ENCODE results near the gene TUBGCP6.
A peak's percentile ranks its signal among the peaks of the same experiment; 100 is the strongest.
"Not testable (repeated sequence)": the region's sequence is repeated elsewhere in the genome, so short reads cannot be mapped to it uniquely, and the experiment has no call there.

Gene TUBGCP6

DNA sequence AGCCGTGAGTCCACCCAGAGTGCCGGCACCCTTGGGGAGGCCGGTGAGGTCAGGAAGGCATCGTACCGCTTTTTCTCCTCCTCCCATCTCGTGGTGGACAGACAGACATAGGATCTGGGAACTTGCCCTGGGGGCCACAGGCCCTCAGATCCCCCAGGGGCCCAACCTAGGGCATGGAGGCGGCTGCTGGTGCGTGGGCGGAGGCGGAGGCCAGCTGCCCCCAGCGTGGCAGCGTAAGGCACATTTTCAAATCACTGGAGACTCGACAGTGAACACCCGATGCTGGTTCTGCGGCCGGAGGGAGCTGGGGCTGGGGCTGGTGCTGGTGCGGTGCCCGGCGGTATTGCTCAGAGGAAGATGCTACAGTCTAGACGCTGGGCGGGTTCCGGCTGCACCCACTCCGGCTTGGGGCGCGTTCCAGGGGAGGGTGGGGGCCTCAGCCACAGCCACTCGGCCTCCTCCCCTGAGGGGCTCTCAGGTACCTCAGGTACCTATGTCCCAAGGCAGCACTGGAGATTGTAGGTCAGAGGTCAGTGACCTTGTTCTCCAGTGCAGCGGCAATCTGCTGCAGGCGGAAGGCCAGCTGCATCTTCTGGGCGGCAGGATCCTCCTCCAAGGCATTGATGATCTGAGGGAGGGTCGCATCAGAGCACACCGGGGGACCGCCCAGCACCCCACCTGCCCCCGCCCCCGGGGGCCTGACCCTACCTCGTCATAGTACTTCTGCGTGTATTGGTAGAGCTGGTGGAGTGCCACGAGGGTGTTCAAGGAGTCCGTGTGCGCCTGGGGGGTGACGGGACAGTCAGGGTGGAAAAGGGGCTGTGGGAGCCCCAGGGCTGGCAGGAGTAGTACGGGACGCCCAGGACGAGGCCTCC, 30.6 kb upstream of the TUBGCP6 start:
- no peaks in the 10 kb centered on the region for H3K36me3 ChIP-seq (ENCODE audit: insufficient read depth, low read length)

DNA sequence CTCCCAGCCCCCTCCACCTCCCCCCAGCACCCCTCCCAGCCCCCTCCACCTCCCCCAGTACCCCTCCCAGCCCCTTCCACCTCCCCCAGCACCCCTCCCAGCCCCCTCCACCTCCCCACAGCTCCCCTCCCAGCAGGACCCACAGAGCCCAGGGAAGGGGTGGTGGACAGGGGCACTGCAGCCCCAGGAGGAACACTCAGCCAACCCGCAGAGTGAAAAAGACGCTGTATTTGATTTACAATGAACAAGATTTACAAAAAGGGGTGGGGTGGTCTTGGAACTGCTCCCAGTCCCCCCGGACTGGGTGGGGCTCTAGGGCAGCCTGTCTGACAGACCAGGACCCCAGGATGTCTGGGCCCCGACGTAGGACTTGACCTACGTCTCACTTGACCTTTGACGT, 29.9 kb upstream of the TUBGCP6 start:
- H3K4me2 ChIP-seq (ENCODE audit: insufficient read depth, low read length): no peak overlapping the region
- no peak overlapping the region for H3K27ac ChIP-seq (ENCODE audit: low read length)
- H2AFZ ChIP-seq (ENCODE audit: low read depth, low read length): no peak overlapping the region
- ATAC-seq (ENCODE audit: insufficient read depth, low read depth) (no peak), DNase-seq (no peak)
- no peak overlapping the region for H3K4me3 ChIP-seq (ENCODE audit: low read depth in 1 of 2, low read length in 2 of 2)
- peaks cover 6% of the 10 kb centered on the region; the same call in 1 of the 2 replicates for H4K20me1 ChIP-seq (ENCODE audit: insufficient read depth, low read length)
- no peaks in the 10 kb centered on the region for H3K9me3 ChIP-seq (ENCODE audit: insufficient read depth, low read length, severe bottlenecking)
- no peaks in the 10 kb centered on the region for H3K79me2 ChIP-seq (ENCODE audit: insufficient read depth, low read length)
- peaks cover 15% of the 10 kb centered on the region for H3K27me3 ChIP-seq (ENCODE audit: insufficient read depth, low read length, poor library complexity)
- TF ChIP-seq, protein P1, sequence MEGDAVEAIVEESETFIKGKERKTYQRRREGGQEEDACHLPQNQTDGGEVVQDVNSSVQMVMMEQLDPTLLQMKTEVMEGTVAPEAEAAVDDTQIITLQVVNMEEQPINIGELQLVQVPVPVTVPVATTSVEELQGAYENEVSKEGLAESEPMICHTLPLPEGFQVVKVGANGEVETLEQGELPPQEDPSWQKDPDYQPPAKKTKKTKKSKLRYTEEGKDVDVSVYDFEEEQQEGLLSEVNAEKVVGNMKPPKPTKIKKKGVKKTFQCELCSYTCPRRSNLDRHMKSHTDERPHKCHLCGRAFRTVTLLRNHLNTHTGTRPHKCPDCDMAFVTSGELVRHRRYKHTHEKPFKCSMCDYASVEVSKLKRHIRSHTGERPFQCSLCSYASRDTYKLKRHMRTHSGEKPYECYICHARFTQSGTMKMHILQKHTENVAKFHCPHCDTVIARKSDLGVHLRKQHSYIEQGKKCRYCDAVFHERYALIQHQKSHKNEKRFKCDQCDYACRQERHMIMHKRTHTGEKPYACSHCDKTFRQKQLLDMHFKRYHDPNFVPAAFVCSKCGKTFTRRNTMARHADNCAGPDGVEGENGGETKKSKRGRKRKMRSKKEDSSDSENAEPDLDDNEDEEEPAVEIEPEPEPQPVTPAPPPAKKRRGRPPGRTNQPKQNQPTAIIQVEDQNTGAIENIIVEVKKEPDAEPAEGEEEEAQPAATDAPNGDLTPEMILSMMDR (IDR thresholded peaks at IDR 0.05; ENCODE audit: borderline replicate concordance, extremely low read depth, low read length, poor library complexity, severe bottlenecking): no peak
- no peak for TF ChIP-seq EZH2 (IDR thresholded peaks at IDR 0.05; ENCODE audit: borderline replicate concordance, low read depth, low read length, severe bottlenecking)
- no peak overlapping the region for H3K9ac ChIP-seq (ENCODE audit: low read depth, low read length)
- peaks cover 19% of the 10 kb centered on the region for H3K4me1 ChIP-seq (ENCODE audit: insufficient read depth, low read length)
- no peaks in the 10 kb centered on the region for H3K36me3 ChIP-seq (ENCODE audit: insufficient read depth, low read length)

More for the DNA sequence above, 30.6 kb upstream of the TUBGCP6 start:
- Histone ChIP-seq H3K4me1 (ENCODE audit: insufficient read depth, low read length) (peaks cover 17% of the 10 kb centered on the region), H3K27ac (ENCODE audit: low read length) (no peak overlapping the region), H2AFZ (ENCODE audit: low read depth, low read length) (no peak overlapping the region), H3K4me3 (ENCODE audit: low read depth in 1 of 2, low read length in 2 of 2) (no peak overlapping the region), H4K20me1 (ENCODE audit: insufficient read depth, low read length) (peaks cover 6% of the 10 kb centered on the region; the same call in 1 of the 2 replicates), H3K27me3 (ENCODE audit: insufficient read depth, low read length, poor library complexity) (peaks cover 15% of the 10 kb centered on the region), H3K4me2 (ENCODE audit: insufficient read depth, low read length) (no peak overlapping the region), H3K9me3 (ENCODE audit: insufficient read depth, low read length, severe bottlenecking) (no peaks in the 10 kb centered on the region), H3K79me2 (ENCODE audit: insufficient read depth, low read length) (no peaks in the 10 kb centered on the region), H3K9ac (ENCODE audit: low read depth, low read length) (no peak overlapping the region)
- no peak for DNase-seq
- no peak for TF ChIP-seq EZH2 (IDR thresholded peaks at IDR 0.05; ENCODE audit: borderline replicate concordance, low read depth, low read length, severe bottlenecking)
- TF ChIP-seq, protein P1 (IDR thresholded peaks at IDR 0.05; ENCODE audit: borderline replicate concordance, extremely low read depth, low read length, poor library complexity, severe bottlenecking): no peak
- ATAC-seq (ENCODE audit: insufficient read depth, low read depth): no peak

DNA sequence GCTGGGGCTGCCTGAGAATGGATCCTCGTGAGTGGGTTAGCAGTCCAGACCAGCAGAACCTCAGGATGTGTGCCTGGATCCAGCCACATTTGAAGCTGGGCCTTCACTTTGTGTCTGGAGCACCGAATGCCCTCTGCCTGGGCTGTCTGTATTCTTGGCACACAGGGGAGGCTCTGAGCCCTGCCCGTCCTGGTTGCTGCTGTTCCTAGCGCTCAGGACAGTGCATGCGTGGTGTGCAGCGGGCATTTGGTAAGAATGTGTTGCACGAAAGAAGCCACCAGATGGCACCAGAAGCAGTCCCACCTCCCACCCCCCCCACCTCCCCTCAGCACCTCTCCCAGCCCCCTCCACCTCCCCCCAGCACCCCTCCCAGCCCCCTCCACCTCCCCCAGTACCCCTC, 29.5 kb upstream of the TUBGCP6 start:
- Histone ChIP-seq H3K27ac (ENCODE audit: low read length) (no peak overlapping the region), H3K4me1 (ENCODE audit: insufficient read depth, low read length) (peaks cover 23% of the 10 kb centered on the region), H2AFZ (ENCODE audit: low read depth, low read length) (no peak overlapping the region), H4K20me1 (ENCODE audit: insufficient read depth, low read length) (peaks cover 6% of the 10 kb centered on the region; the same call in 1 of the 2 replicates), H3K36me3 (ENCODE audit: insufficient read depth, low read length) (no peaks in the 10 kb centered on the region), H3K4me3 (ENCODE audit: low read depth in 1 of 2, low read length in 2 of 2) (no peak overlapping the region), H3K4me2 (ENCODE audit: insufficient read depth, low read length) (no peak overlapping the region), H3K9ac (ENCODE audit: low read depth, low read length) (no peak overlapping the region), H3K27me3 (ENCODE audit: insufficient read depth, low read length, poor library complexity) (peaks cover 15% of the 10 kb centered on the region), H3K79me2 (ENCODE audit: insufficient read depth, low read length) (no peaks in the 10 kb centered on the region), H3K9me3 (ENCODE audit: insufficient read depth, low read length, severe bottlenecking) (no peaks in the 10 kb centered on the region)
- TF ChIP-seq, protein P1 (IDR thresholded peaks at IDR 0.05; ENCODE audit: borderline replicate concordance, extremely low read depth, low read length, poor library complexity, severe bottlenecking): peak; percentile 58
- TF ChIP-seq EZH2 (IDR thresholded peaks at IDR 0.05; ENCODE audit: borderline replicate concordance, low read depth, low read length, severe bottlenecking): no peak
- peak; percentile 57 for DNase-seq
- ATAC-seq (ENCODE audit: insufficient read depth, low read depth): peak; percentile 33

GRCh38 chr22:50273781-50274180, 29.0 kb upstream of the TUBGCP6 start:
- Histone ChIP-seq H3K4me1 (ENCODE audit: insufficient read depth, low read length) (peaks cover 28% of the 10 kb centered on the region), H3K27me3 (ENCODE audit: insufficient read depth, low read length, poor library complexity) (peaks cover 15% of the 10 kb centered on the region)
- not testable (repeated sequence) for ATAC-seq (ENCODE audit: insufficient read depth, low read depth); H3K79me2 ChIP-seq (ENCODE audit: insufficient read depth, low read length); DNase-seq; H3K9ac ChIP-seq (ENCODE audit: low read depth, low read length); H3K9me3 ChIP-seq (ENCODE audit: insufficient read depth, low read length, severe bottlenecking); H3K4me3 ChIP-seq (ENCODE audit: low read depth in 1 of 2, low read length in 2 of 2); H4K20me1 ChIP-seq (ENCODE audit: insufficient read depth, low read length); H3K36me3 ChIP-seq (ENCODE audit: insufficient read depth, low read length); H3K4me2 ChIP-seq (ENCODE audit: insufficient read depth, low read length); H3K27ac ChIP-seq (ENCODE audit: low read length); H2AFZ ChIP-seq (ENCODE audit: low read depth, low read length)

- not testable (repeated sequence) for H3K4me3 ChIP-seq (ENCODE audit: low read depth in 1 of 2, low read length in 2 of 2); H3K79me2 ChIP-seq (ENCODE audit: insufficient read depth, low read length); H3K27ac ChIP-seq (ENCODE audit: low read length); ATAC-seq (ENCODE audit: insufficient read depth, low read depth); H3K4me2 ChIP-seq (ENCODE audit: insufficient read depth, low read length); H3K9ac ChIP-seq (ENCODE audit: low read depth, low read length); H2AFZ ChIP-seq (ENCODE audit: low read depth, low read length); H3K9me3 ChIP-seq (ENCODE audit: insufficient read depth, low read length, severe bottlenecking); H3K36me3 ChIP-seq (ENCODE audit: insufficient read depth, low read length); DNase-seq; H4K20me1 ChIP-seq (ENCODE audit: insufficient read depth, low read length)
- Histone ChIP-seq H3K27me3 (ENCODE audit: insufficient read depth, low read length, poor library complexity) (peaks cover 15% of the 10 kb centered on the region), H3K4me1 (ENCODE audit: insufficient read depth, low read length) (peaks cover 28% of the 10 kb centered on the region)
Observed at GRCh38 chr22:50273352-50273751, 28.5 kb upstream of the TUBGCP6 start.
